ENCODE results near the gene EMCN. TPM values are rescaled to one million over a fixed set of nuclear protein-coding genes. Genes with fewer than 3 reads are reported as not detected.

Gene EMCN
- total and polyA plus RNA-seq, 10 of the 15 experiments (the other 5 are each of a cell fraction or from before 2014, with no cell fraction given), result not detected

- SMC1A ChIA-PET (ENCODE audit: uncharacterized antibody, unreplicated experiment), result no interaction called here
- no peak for FAIRE-seq
- Histone ChIP-seq H3K27ac (ENCODE audit: control insufficient read depth, insufficient read depth) (no peak overlapping the region), H4K20me1 (ENCODE audit: control insufficient read depth, insufficient read depth) (no peaks in the 10 kb centered on the region), H3K9me3 (replicated peaks; ENCODE audit: control insufficient read depth, insufficient read depth, low read length) (no peaks in the 10 kb centered on the region), H3K9ac (ENCODE audit: control insufficient read depth, insufficient read depth, low read length) (no peak overlapping the region), H3K27me3 (replicated peaks in 1 of 2; ENCODE audit: control insufficient read depth in 2 of 2, insufficient read depth in 2 of 2, low read length in 1 of 2) (no peaks in the 10 kb centered on the region), H3K36me3 (ENCODE audit: control insufficient read depth in 2 of 2, insufficient read depth in 2 of 2, low read length in 1 of 2) (no peaks in the 10 kb centered on the region), H2AFZ (ENCODE audit: control insufficient read depth, low read depth, low read length) (no peak overlapping the region), H3K79me2 (ENCODE audit: control insufficient read depth, insufficient read depth, low read length) (no peaks in the 10 kb centered on the region), H3K4me2 (ENCODE audit: control insufficient read depth, insufficient read depth) (no peak overlapping the region), H3K4me1 (ENCODE audit: control insufficient read depth, insufficient read depth, low read length) (no peaks in the 10 kb centered on the region), H3K4me3 (no peak overlapping the region)
- POLR2A ChIA-PET, result no interaction called here
- RAD21 ChIA-PET (ENCODE audit: unreplicated experiment), result no interaction called here
- no peak for DNase-seq (ENCODE audit: low read depth, low spot score)
- in situ Hi-C loops (cut with MboI), result no loop called here
- no peak for ATAC-seq
- TF ChIP-seq E4F1 (IDR thresholded peaks at IDR 0.05; ENCODE audit: borderline replicate concordance, partially characterized antibody) (no peak), USF2 (IDR thresholded peaks at IDR 0.05; ENCODE audit: borderline replicate concordance, low read depth, low read length) (no peak), MYB (IDR thresholded peaks at IDR 0.05; ENCODE audit: borderline replicate concordance, low read depth, low read length) (no peak), POLR2AphosphoS5 (IDR thresholded peaks at IDR 0.05; ENCODE audit: low read length) (no peak)
- CTCF ChIA-PET, result no interaction called here
- no TSS peak for BruUV-seq (replicated peaks)
- WGBS (ENCODE audit: insufficient coverage, insufficient replicate concordance, low lambda C conversion rate, missing lambda C conversion rate), result 60% methylated on average over 3 of the region's 3 CpGs
- intact Hi-C loops (cut with micrococcal nuclease; ENCODE audit: unreplicated experiment), result no loop called here
These were observed 169.3 kb downstream of the EMCN start for GRCh38 chr4:100348473-100348872.
